ENCODE results near the gene GMDS. TPM values are rescaled to one million over a fixed set of nuclear protein-coding genes. Genes with fewer than 3 reads are reported as not detected.

GMDS gene
- polyA plus RNA-seq, 1 of the 3 experiments (the other 2 are of a cell fraction): 12.3 TPM

DNA sequence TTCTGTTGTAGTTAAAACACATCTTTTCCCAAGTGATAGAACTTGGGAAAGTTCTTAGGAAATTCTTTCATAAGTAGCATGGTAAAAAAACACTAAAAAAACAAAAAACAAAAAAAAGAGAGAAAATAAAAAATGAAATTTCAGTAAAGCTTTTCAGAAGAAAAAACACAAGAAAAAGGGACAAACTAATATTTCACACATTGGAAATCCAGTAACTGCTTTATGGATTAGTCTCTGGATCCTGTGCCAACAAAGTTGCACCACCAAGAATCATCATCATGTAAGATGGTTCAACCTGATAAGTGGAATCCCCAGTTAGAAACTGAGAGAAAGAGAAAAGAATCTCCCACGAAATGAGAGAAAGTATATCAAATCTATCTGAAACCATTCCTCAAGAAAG is 144.2 kb downstream of the GMDS start:
- Histone ChIP-seq H3K36me3 (replicated peaks in 1 of 2; ENCODE audit: control insufficient read depth in 1 of 2, insufficient read depth in 2 of 2, low read length in 1 of 2) (no peaks in the 10 kb centered on the region), H3K4me1 (ENCODE audit: control insufficient read depth in 1 of 2, insufficient read depth in 2 of 2, low read depth in 1 of 2, low read length in 1 of 2) (peaks cover 7 to 10% of the 10 kb centered on the region in 2 experiments; a peak in 2 of 4 replicates), H3K9me2 (no peaks in the 10 kb centered on the region), H3K4me2 (no peak overlapping the region), H3K27me3 (ENCODE audit: insufficient read depth) (no peaks in the 10 kb centered on the region), H3K27ac (ENCODE audit: low read depth in 2 of 2, low read length in 1 of 2) (no peak overlapping the region), H3K9me3 (no peaks in the 10 kb centered on the region), H3F3A (replicated peaks; ENCODE audit: insufficient read depth) (peaks cover 4% of the 10 kb centered on the region), H3K79me2 (ENCODE audit: insufficient read depth) (no peaks in the 10 kb centered on the region), H2AFZ (ENCODE audit: low read depth) (no peak overlapping the region), H3K9ac (no peak overlapping the region), H4K20me1 (ENCODE audit: insufficient read depth) (no peaks in the 10 kb centered on the region), H3K4me3 (ENCODE audit: low read depth in 2 of 2, low read length in 1 of 2) (no peak overlapping the region)
- 77% methylated on average over 1 of the region's 1 CpG for WGBS (ENCODE audit: low lambda C conversion rate)
- ChIA-PET CTCF (interaction anchor here (1.6 kb wide), 1 partner anchor 504 kb away, joined by 4 read pairs; no protein-coding TSS in a partner anchor), POLR2A (no interaction called here)
- no peak for DNase-seq
- TF ChIP-seq RAD21 (IDR thresholded peaks at IDR 0.05; ENCODE audit: low read length) (no peak), CHD2 (IDR thresholded peaks at IDR 0.05; ENCODE audit: low read length, partially characterized antibody) (no peak), FOSL2 (IDR thresholded peaks at IDR 0.05; ENCODE audit: borderline replicate concordance, low read depth) (no peak), FOXJ3 (CRISPR knock-in tag; IDR thresholded peaks at IDR 0.05) (no peak), JUND (IDR thresholded peaks at IDR 0.05) (no peak), MXI1 (IDR thresholded peaks at IDR 0.05; ENCODE audit: low read depth, low read length) (no peak), YY1 (IDR thresholded peaks at IDR 0.05; ENCODE audit: low read depth) (no peak), RFX5 (IDR thresholded peaks at IDR 0.05; ENCODE audit: low read length) (no peak), RCOR1 (IDR thresholded peaks at IDR 0.05; ENCODE audit: low read length) (no peak)
- TF ChIP-seq, protein P1, sequence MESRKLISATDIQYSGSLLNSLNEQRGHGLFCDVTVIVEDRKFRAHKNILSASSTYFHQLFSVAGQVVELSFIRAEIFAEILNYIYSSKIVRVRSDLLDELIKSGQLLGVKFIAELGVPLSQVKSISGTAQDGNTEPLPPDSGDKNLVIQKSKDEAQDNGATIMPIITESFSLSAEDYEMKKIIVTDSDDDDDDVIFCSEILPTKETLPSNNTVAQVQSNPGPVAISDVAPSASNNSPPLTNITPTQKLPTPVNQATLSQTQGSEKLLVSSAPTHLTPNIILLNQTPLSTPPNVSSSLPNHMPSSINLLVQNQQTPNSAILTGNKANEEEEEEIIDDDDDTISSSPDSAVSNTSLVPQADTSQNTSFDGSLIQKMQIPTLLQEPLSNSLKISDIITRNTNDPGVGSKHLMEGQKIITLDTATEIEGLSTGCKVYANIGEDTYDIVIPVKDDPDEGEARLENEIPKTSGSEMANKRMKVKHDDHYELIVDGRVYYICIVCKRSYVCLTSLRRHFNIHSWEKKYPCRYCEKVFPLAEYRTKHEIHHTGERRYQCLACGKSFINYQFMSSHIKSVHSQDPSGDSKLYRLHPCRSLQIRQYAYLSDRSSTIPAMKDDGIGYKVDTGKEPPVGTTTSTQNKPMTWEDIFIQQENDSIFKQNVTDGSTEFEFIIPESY (IDR thresholded peaks at IDR 0.05; ENCODE audit: borderline replicate concordance, low read depth): no peak
- TF ChIP-seq, protein P2, sequence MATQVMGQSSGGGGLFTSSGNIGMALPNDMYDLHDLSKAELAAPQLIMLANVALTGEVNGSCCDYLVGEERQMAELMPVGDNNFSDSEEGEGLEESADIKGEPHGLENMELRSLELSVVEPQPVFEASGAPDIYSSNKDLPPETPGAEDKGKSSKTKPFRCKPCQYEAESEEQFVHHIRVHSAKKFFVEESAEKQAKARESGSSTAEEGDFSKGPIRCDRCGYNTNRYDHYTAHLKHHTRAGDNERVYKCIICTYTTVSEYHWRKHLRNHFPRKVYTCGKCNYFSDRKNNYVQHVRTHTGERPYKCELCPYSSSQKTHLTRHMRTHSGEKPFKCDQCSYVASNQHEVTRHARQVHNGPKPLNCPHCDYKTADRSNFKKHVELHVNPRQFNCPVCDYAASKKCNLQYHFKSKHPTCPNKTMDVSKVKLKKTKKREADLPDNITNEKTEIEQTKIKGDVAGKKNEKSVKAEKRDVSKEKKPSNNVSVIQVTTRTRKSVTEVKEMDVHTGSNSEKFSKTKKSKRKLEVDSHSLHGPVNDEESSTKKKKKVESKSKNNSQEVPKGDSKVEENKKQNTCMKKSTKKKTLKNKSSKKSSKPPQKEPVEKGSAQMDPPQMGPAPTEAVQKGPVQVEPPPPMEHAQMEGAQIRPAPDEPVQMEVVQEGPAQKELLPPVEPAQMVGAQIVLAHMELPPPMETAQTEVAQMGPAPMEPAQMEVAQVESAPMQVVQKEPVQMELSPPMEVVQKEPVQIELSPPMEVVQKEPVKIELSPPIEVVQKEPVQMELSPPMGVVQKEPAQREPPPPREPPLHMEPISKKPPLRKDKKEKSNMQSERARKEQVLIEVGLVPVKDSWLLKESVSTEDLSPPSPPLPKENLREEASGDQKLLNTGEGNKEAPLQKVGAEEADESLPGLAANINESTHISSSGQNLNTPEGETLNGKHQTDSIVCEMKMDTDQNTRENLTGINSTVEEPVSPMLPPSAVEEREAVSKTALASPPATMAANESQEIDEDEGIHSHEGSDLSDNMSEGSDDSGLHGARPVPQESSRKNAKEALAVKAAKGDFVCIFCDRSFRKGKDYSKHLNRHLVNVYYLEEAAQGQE (IDR thresholded peaks at IDR 0.05; ENCODE audit: low read depth, low read length): no peak
- TF ChIP-seq, protein P3, sequence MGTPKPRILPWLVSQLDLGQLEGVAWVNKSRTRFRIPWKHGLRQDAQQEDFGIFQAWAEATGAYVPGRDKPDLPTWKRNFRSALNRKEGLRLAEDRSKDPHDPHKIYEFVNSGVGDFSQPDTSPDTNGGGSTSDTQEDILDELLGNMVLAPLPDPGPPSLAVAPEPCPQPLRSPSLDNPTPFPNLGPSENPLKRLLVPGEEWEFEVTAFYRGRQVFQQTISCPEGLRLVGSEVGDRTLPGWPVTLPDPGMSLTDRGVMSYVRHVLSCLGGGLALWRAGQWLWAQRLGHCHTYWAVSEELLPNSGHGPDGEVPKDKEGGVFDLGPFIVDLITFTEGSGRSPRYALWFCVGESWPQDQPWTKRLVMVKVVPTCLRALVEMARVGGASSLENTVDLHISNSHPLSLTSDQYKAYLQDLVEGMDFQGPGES (IDR thresholded peaks at IDR 0.05; ENCODE audit: low read depth, low read length): no peak

Data from SK-N-SH (cell line).